ENCODE data around the gene RPS2.

Gene RPS2

DNA sequence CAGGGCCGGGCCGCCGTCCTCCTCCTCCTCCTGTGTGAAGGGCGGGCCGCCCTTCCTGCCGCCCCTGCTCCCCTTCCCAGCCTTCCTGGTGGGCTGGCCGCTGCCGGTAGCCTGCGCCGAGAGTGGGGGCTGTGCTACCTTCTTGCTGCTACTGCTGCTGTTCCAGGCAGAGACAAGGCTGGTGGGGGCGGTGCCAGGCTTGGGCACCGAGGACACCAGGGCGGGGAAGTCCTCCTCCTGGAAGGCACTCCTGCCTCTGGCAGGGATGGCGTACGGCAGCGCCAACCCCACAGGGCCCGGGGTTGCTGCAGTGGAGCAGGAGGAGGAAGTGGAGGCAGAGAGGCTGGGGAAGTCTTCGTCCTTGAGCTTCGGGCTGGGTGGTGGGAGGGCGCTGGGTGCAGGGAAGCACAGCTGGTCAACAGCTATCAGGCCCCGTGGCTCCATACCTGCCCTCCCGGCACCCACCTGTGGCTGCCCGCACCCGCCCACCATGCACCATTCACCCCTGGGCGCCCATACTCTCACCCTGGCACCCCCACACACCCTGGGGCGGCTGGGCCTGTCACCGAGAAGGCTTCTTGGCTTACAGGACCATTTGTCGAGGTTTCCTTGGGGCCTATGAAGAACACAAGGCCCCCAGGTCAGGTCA, 35.4 kb upstream of the RPS2 start:
- no peak for TF ChIP-seq CTCF (IDR thresholded peaks at IDR 0.05; ENCODE audit: control extremely low read depth, extremely low read depth, low read depth, missing control alignments)
- POLR2A ChIA-PET: interaction anchor here (3.2 kb wide), 1 partner anchor 155 kb away, joined by 8 read pairs; the partner anchor contains the start of gene TRAF7
- DNase-seq (ENCODE audit: extremely low spot score): no peak
- CTCF ChIA-PET: interaction anchor here (6.2 kb wide), 1 partner anchor 7 kb away, joined by 63 read pairs; the partner anchor contains the start of gene SYNGR3

DNA sequence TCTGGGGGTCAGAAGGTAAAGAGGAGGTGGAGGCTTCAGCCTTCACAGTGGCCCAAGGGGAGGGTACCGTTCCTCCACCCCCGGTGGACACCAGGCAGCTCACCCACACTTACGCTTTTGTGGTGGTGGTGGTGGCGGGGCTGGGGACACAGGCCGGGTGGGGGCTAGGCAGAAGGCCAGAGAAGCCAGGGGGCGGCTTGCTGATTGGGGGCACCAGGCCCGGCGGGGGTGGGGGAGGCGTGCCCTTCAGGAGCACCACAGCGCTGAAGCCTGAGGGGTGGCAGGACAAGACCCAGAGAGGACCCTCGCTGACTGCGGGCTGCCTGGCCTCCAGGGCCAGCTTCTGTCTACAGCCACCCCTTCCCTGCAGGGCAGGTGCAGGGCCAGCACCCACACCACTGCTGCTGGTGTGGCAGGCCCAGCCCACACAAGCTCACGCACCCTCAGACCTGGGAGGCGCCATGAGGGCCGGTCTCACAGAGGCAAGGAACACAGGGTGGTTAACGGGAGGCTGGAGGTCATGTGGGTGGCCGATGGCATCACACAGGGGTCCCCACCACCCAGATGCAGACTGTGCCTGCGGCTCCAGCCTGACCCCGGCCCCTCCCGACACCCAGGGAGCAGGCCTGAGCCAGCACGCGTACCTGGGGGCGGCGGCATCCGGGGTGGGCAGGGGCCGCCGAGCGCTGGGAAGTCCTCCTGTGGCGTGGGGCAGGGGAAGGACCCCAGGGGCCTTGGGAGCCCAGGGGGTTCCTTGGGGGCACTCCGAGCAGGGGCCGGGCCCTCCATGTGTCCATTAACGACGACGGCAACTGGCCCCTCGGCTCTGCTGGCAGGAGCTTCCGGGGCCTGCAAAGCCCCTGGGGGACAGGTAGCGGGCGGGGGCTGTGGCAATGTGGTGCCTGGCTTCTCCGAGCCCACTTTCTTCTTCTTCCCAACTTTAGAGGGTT, 34.5 kb upstream of the RPS2 start:
- ChIA-PET POLR2A (interaction anchor here (0.6 to 3.2 kb wide), 2 partner anchors 12 to 156 kb away, joined by 5 to 8 read pairs; partner anchors contain the start of gene TRAF7), CTCF (interaction anchor here (2.3 kb wide), 1 partner anchor 142 kb away, joined by 10 read pairs; no protein-coding TSS in a partner anchor)
- DNase-seq (ENCODE audit: extremely low spot score): no peak
- no peak for TF ChIP-seq CTCF (IDR thresholded peaks at IDR 0.05; ENCODE audit: control extremely low read depth, extremely low read depth, low read depth, missing control alignments)

GRCh38 chr16:1998360-1998835, 33.8 kb upstream of the RPS2 start:
- DNase-seq (ENCODE audit: extremely low spot score): no peak
- ChIA-PET POLR2A (interaction anchor here (0.6 kb wide), 1 partner anchor 13 kb away, joined by 5 read pairs; no protein-coding TSS in a partner anchor), CTCF (interaction anchor here (2.3 kb wide), 1 partner anchor 142 kb away, joined by 10 read pairs; no protein-coding TSS in a partner anchor)
- TF ChIP-seq CTCF (IDR thresholded peaks at IDR 0.05; ENCODE audit: control extremely low read depth, extremely low read depth, low read depth, missing control alignments): no peak

GRCh38 chr16:1997494-1998359, 33.1 kb upstream of the RPS2 start:
- POLR2A ChIA-PET: interaction anchor here (0.6 to 0.8 kb wide), 2 partner anchors 14 to 158 kb away, joined by 4 to 5 read pairs; partner anchors contain the start of gene TRAF7
- CTCF ChIA-PET: interaction anchor here (2.3 kb wide), 2 partner anchors 16 to 143 kb away, joined by 5 to 10 read pairs; partner anchors contain the start of gene NOXO1
- TF ChIP-seq CTCF (IDR thresholded peaks at IDR 0.05; ENCODE audit: control extremely low read depth, extremely low read depth, low read depth, missing control alignments): no peak

DNA sequence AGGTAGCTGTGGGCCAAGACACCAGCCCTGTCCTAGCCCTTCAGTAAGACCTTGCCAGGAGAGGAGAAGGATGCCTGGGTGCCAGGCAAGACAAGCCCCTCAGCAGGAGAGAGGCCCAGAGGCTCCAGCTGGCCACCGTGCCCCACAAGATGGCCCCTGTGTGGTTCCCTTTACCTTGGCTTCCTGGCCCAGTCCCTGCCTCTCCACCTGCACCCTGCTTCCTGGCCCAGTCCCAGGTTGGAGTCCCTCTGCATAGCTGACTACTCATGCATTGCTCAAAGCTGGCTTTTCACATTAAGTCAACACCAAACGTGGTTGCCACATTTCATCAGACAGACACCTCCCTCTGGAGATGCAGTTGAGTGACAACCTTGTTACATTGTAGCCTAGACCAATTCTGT, 29.1 kb upstream of the RPS2 start:
- POLR2A ChIA-PET: no interaction called here
- DNase-seq (ENCODE audit: extremely low spot score): no peak
- CTCF ChIA-PET: interaction anchor here (0.7 to 7.3 kb wide), 3 partner anchors 10 to 147 kb away, joined by 3 to 63 read pairs (median 4); no protein-coding TSS in a partner anchor
- TF ChIP-seq CTCF (IDR thresholded peaks at IDR 0.05; ENCODE audit: control extremely low read depth, extremely low read depth, low read depth, missing control alignments): no peak

More at GRCh38 chr16:1997494-1998359, 33.1 kb upstream of the RPS2 start:
- no peak for DNase-seq (ENCODE audit: extremely low spot score)

Data from GM10248 (cell line).